ENCODE data around the gene LACTBL1.

The LACTBL1 gene

DNA sequence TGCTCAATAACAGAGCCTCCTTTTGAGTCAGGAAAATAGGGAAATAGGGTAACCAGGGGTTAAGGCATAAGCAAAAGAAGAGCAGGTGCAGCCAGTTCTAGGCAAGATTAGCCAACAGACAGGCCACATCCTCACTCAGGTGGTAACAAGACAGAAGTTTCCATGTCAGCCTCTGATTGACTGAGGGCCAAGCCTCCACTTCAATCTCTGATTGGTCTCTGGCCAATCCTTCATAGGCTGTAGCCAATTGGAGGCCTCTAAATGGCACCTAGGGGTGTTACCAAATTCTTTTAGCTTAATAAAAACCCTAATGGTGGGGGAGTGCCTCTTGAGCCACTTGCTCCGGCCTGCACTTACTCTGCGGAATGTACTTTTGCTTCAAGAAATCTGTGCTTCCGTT, 37.2 kb downstream of the LACTBL1 start:
- DNase-seq = no peak

DNA sequence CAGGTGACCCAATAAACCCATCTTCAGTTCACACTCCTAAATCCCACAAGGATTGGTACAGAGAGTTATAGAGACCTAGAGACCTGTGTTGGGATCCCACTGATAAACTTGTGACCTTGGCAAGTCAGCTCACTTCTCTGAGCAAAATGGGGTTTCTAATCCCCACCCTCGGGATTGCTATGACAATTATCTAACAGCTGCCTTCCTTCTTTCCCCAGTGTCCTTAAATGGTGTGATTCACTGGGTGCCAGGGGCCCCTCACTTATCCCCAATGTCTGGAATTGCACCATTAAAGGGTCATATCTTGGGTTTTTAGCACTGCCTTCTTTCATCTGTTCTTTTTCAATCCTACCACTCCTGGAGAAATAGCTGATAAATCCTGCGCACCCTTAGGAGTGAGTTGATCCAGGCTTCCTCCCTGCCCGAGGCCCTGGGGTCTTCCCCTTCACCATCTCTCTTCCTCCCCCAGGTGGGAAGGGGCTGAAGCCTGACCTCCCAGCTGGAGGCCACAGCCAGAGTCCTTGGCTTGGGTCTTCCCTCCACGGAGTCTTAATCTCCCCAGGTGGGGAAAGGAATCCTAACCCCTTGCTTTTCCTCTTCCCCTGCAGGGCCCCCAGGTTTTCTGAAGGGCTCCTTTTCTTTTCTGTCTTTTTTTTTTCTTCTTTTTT, 39.7 kb downstream of the LACTBL1 start:
- no peak for DNase-seq

DNA sequence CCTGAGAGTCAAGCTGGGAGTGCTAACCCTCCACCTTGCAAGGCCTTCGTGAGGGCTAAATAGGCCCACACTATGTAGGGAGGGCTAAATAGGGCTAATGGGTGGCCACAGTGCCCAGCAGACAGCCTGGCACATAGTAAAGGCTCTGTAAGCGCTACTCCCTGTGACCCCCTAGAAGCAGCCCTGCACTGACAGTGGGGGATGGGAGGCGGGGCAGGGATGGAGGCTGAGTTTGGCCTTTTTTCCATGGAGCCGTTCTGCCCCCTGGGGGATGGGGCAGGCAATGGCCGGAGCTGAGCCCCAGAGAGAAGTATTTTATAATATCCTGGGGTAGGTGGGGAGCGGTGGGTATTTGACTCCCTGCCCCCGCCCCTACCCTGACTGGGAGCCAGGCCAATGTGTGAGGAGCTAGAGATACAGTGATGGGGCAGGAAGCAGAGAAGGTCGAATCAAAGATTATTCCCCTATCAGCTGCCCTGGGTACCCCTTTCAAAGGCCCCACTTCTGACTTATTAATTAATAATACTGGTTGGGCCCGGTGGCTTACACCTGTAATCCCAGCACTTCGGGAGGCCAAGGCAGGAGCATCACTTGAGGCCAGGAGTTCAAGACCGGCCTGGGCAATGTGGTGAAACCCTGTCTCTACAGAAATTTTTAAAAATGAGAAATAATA, 42.3 kb downstream of the LACTBL1 start:
- DNase-seq = peak; percentile 59 to 78 (median 72)

DNA sequence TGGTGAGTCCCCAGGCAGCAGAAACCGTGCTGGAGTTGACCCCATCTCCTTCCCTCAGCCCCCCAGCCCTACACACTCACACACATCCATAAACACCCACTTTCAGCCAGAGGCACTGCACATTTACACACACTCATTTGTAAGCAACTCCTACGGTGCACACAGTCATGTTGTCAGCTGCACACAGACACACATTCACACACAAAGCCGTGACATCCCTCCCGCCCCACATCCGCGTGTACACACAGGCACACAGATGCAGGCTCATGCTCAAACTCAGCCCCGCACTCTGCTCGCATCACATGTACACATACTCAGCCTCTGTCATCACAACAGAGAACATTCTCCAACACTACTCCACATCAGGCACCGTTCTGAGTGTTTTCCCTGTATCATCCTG, 47.6 kb downstream of the LACTBL1 start:
- no peak for DNase-seq

DNA sequence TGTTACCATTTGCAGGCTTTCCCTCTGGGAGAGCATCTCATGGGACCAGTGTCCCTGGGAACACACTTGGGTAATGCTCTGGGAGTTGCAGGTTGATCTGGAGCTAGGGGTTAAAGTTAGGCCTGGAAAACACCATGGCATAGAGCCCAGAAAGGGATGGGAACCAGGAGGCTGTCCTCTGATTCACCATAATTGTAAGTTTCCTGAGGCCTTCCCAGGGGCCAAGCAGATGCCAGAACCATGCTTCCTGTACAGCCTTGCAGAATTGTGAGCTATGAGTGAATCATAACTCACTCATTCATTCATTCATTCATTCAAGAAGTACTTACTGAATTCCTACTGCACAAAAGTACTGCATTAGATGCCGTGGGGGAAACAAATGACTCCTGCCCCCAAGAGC, 50.0 kb downstream of the LACTBL1 start:
- DNase-seq = no peak

DNA sequence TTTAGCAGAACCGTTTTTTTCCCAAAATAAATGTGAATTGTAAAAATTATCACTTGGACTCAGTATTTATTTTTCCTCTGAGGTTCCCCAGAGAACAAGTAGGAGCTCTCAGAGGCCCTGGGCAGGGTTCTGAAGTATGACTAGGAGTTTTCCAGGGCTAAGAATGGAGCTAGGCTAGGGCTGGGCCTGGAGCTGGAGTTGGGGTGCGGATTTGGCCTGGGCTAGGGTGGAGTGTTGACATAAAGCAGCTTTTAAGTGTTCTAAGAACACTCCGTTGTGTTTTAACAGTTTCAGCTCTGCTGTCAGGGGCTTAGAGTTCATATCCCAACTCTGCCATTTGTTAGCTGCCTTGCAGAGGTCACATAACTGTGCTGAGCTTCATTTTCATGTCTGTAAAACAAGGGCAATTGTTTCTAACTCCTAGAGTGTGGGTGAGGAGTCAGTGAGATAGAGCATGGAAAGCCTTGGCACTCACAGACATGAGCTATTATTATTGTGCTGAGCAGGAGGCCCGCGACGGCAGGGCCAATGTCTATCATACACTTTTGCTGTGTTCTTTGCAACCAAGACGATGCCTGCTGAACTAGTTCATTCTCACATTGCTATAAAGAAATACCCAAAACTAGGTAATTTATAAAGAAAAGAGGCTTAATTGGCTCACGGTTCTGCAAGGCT, 51.1 kb downstream of the LACTBL1 start:
- DNase-seq = no peak

DNA sequence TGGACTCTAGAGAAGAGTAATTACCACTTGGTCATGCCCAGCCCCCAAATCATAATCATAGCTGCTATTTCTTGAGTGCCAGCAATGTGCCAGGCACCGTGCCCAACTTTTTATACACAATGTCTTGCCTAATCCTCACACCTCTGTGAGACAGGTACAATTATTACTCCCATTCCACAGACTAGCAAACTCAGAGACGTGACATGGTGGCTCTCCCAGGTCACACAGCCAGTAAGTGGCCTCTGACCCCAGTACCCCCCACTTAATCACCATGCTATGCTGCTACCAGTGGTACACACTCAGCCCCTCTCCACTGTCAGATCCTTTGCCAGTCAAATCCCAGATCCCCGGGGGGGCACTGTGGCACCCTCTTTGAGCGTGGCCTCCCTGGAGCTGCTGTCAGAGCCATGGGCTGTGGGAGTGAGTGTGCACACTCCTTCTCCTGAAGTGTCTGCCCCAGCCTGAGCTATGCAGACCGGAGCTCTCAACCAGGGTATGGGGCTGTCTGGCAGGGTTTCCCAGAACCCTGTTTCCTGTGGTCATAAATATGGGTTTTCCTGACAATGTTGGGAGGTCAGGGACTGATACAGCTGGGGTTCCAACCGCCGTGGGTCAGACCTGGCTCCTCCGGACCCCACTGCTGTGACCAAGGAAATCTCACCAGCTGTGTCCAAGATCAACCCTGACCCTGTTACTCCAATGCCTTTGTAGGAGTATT, 51.8 kb downstream of the LACTBL1 start:
- DNase-seq = no peak

DNA sequence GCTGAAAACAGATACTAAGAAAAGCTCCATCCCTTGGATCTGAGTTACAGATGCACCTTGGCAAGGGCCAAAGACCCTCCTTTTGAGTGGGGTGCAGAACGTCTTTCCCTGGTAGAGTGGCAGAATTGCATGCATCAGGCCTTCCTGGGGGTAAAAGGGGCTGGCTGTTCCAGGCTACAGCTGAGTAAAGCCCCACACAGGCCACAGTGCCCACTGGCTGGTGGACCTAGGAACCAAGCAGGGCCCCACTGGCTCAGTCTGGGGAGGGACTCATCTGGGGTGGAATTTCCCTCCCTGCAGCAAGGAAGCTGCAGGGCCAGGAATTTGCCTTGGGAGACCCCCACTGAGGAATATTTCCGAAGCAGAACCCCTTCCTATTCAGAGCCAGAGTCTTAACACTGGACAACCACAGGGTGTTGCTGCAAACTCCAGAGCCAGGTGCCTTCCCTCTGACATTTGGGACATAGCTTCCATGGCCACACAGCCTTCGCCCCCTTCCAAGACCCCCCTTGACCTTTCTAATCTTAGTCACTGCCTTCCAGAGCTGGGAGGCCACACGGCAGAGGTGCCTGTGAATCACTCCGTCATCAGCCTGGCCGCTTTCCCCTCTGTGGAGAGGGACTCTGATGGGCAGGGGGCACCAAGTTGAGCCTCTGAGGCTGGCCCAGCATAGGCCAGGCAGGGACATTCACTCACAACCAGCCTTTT, 52.5 kb downstream of the LACTBL1 start:
- DNase-seq = no peak

DNA sequence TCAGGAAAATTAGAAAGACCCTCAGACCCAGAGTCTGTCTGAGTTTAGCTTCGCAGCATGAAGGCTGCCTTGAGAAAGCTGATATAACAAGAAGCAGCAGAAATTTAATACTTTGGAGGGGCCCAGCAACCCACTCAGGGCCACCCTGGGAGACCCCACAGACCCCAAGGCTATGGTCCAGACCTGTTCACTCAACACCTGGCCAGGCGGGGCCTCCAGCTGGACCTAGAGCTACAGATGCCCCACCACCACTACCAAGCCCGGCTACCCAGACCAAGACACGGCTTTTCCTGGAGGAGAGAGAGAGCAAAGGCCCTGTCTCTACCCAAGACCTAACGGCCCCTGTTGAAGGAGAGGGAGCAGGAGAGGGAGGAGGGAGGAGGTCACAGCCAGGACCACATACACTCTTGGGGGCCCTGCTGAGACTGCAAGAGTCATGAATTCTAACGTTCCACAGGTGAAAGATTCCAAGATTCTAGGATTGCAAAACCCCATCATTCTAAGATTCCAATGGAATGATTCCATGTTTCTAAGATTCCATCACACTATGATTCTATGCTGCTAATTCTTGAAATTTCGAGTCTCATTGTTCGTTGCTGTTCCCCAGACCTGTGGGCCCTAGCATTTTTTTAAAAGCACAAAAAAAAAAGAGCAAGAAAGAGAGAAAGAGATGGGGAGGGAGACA, 53.2 kb downstream of the LACTBL1 start:
- DNase-seq = no peak

DNA sequence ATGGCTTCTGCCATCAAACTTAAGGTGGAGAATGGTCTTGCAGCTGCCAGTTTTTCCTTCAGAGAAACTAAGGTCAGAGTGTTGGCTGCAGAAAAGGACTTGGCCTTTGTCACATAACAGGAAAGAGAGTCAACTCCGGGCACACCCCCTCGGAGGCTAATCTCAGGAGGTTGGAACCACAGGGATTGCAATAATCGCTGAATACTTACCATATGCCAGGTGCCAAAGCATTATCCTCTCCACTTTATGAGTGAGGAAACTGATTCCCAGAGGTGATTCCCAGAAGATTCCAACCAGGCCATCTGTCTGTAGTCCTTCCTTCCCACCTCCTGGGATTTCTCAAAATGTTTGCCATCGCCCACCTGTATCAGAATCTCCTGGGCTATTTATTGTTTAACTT, 54.0 kb downstream of the LACTBL1 start:
- no peak for DNase-seq

DNA sequence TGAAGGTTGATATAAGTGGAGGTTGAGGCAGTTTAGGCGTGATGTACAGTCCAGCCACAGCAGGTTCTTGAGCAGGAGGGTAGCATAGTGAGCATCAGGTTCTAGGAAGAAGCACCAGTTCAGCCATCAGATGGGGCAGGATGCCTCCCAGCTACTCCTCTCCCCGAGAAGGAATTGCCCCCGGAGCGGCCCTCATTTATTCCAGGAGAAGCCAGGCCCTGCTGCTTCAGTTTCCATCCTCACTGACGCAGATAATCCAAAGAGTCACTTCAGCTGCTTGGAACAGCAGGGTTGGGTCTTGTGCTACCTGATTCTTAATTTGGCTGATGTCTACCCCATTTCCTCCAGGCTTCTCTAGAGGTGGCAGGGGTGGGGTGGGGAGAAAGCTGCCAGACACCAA, 54.7 kb downstream of the LACTBL1 start:
- no peak for DNase-seq

DNA sequence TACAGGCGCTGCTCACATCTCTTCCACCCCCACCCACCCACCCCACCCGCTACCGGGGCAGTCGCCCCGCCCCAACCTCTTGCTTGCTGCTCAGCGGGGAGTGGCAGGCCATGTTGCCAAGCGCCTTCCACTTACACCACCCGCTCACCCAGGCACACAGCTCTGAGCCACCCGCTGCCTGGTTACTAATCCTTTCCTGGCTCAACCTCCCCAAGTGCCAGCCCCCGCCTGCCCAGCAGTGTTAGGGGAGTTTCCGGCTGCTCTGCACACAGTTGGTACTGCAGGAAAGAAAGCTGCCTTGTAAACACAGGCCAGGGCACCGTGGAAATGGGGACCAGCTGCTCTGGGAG, 56.2 kb downstream of the LACTBL1 start:
- no peak for DNase-seq

DNA sequence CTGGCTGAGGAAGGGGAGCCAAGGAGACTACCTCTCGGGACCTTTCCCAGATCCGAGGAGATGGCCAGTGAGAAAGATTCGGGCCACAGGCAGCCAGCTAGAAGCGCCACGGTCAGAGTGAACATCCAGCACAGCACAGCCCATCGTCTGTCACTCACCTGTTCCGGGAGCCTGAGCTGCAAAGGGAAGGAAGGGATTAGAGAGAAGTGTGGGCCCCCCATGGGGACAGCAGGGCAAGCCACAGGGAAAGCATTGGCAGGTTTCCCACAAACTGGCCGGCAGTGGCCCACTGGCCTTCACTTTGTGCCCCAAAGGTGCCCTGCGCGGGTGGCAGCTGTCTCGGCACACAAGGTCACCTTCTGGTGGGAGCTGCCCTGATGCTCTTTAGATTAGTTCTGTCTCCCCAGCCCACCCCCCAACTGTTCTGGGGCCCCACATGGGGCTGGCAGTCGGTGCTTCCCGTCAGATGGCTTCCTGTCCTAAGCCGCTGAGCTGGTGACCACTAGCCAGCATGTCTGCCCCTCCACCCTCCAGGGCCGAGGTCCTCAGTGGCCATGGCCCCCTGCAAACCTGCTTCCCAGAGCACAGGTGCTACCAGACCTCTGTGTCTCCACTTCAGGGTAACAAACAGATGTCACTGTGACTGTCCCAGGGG, 56.7 kb downstream of the LACTBL1 start:
- DNase-seq = no peak

DNA sequence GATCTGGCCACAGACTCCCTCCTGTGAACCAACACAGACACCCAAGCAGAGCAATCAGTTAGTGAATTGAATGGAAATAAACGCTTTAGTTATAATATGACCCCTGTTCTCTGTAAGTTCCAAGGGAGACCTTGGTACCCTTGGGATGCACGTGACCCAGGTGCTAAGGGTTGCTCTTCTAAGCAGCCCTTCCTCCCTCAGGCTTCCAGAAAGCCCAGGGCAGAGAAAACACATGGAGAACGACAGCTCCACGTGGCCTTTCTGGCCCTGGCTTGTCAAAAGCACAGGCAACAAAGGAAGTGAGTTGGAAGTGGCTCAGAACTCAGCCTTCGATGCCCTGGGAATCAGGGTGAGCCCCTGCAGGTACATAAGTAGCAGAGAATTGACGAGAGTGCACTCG, 57.4 kb downstream of the LACTBL1 start:
- DNase-seq = no peak

DNA sequence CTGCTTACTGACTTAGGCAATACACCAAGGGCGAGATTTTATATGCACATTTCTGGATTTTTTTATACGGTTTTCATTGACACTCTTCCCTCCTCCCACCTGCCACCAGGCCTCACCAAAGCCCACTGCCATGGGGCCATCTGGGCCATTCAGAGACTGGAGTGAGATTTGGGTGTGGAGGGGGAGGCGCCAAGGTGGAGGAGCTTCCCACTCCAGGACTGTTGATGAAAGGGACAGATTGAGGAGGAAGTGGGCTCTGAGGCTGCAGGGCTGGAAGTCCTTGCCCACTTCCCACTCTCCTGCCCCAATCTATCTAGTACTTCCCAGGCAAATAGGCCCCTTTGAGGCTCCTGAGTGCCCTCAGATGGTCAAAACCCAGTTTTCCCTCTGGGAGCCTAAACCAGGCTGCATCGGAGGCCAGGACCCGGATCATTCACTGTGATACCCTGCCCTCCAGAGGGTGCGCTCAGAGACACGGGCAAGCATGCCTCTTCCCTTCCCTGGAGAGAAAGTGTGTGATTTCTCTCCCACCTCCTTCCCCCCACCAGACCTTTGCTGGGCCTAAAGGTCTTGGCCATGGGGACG, 57.9 kb downstream of the LACTBL1 start:
- no peak for DNase-seq

DNA sequence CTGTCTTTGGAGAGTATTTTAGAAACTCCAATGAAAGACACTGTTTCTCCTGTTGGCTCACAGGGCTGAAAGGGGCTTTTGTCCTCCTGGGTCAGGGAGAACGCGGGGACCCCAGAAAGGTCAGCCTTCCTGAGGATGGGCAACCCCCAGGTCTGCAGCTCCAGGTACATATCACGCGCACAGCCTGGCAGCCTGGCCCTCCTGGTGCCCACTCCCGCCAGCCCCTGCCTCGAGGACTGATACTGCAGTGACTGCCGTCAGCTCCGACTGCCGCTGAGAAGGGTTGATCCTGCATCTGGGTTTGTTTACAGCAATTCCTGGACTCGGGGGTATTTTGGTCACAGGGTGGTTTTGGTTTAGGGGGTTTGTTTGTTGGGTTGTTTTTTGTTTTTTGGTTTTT, 58.5 kb downstream of the LACTBL1 start:
- no peak for DNase-seq

DNA sequence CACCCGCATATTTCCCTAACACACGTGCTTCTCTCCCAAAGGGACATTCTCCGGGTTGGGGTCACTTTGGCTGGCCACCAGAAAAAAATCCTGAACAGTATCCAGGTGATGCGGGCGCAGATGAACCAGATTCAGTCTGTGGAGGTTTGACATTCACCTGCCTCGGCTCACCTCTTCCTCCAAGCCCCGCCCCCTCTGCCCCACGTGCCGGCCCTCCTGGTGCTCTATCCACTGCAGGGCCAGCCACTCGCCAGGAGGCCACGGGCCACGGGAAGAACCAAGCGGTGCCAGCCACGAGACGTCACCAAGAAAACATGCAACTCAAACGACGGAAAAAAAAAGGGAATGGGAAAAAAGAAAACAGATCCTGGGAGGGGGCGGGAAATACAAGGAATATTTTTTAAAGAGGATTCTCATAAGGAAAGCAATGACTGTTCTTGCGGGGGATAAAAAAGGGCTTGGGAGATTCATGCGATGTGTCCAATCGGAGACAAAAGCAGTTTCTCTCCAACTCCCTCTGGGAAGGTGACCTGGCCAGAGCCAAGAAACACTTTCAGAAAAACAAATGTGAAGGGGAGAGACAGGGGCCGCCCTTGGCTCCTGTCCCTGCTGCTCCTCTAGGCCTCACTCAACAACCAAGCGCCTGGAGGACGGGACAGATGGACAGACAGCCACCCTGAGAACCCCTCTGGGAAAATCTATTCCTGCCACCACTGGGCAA, 59.1 kb downstream of the LACTBL1 start:
- no peak for DNase-seq

DNA sequence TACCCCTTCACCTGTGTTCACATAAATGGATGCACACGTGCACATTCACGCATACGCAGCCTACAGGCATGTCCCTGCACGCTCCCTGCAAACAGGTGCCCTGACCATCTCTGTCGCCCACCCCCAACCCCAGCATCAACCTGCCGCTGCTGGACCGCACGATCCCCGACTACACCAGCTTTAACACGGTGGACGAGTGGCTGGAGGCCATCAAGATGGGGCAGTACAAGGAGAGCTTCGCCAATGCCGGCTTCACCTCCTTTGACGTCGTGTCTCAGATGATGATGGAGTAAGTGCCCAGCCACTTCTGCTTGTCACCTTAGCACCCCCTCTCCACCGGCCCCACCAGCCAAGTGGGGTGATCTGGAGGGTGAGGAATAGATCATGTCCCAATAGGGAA, 60.4 kb downstream of the LACTBL1 start:
- no peak for DNase-seq

DNA sequence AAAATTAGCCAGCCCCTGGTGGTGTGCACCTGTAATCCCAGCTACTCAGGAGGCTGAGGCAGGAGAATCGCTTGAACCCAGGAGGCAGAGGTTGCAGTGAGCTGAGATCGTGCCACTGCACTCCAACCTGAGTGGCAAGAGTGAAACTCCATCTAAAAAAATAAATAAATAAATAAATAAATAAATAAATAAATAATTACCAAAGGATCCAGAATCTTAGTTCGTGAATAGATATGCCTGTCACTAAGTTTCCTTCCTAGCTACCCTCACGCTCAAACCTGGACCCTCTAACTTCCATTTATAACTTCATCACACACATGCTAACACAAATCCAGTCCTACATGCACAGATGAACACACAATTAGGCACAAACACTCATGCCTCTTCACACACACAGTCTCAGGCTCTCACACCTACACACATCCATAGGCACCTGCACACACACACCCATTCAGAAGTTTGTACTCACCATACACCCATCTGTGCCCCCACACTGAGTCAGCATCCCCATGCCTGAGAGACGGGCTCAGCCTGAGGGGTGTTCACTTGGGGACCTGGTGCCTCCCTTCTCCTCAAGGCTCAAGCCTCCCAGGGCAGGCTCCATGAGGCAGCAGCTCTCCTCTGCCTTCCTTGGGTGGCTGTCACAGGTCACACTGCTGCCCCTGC, 61.5 kb downstream of the LACTBL1 start:
- DNase-seq = no peak

DNA sequence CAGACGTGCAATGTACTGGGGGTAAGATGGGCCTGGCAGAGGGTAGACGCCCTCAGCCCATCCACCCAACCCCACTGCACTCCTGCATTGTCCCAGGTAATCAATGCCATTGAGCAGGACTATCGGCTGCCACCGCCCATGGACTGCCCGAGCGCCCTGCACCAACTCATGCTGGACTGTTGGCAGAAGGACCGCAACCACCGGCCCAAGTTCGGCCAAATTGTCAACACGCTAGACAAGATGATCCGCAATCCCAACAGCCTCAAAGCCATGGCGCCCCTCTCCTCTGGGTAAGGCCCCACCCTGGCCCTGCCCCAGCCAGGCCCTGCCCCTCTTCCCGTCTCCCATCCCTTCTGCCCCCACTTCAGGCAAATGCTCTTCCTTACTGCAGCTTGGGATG, 62.4 kb downstream of the LACTBL1 start:
- DNase-seq = no peak
